ENCODE measurements around the gene ELP2. TPM values are rescaled to one million over a fixed set of nuclear protein-coding genes. Genes with fewer than 3 reads are reported as not detected.

ELP2 gene
- total RNA-seq, 1 experiment from 2014 or later: 96.5 TPM

DNA sequence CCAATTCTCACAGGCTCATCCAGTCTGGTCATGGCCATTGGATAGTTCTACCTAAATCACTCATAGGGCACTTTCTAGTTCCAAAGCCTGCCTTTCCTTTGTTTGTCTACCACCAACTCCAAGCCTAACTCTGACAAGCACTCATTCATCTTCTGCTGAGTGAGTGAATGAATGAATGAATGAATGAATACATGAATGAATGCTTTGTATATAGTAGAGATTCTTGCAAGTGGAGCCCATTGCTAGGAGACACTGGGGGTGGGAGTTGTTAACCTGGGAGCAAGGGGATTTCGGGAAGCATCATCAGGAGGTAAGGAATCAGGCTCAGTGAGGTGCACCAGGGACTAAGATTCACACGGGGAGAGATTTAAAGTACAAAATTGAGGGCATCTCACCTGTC, 54.3 kb downstream of the ELP2 start:
- no peaks in the 10 kb centered on the region for H3K9me3 ChIP-seq (ENCODE audit: low read depth, low read length, poor library complexity, severe bottlenecking)
- BruUV-seq (replicated peaks): no TSS peak
- CTCF ChIA-PET: no interaction called here
- peaks cover 19% of the 10 kb centered on the region for H3K27me3 ChIP-seq (replicated peaks; ENCODE audit: insufficient read depth, low read depth, low read length, poor library complexity)
- peaks cover 5% of the 10 kb centered on the region for H3K4me1 ChIP-seq (ENCODE audit: insufficient read depth, low read length, poor library complexity, severe bottlenecking)
- DNase-seq (ENCODE audit: low spot score): no peak
- H3K27ac ChIP-seq (ENCODE audit: low read depth, low read length, poor library complexity, severe bottlenecking): no peak overlapping the region
- POLR2A ChIA-PET (ENCODE audit: low non-redundant PET): no interaction called here
- no peak overlapping the region for H3K4me3 ChIP-seq (ENCODE audit: low read depth, low read length, poor library complexity, severe bottlenecking)
- H3K36me3 ChIP-seq (ENCODE audit: insufficient read depth, low read length, poor library complexity, severe bottlenecking): no peaks in the 10 kb centered on the region
- intact Hi-C loops (cut with micrococcal nuclease; ENCODE audit: unreplicated experiment): no loop called here
- TF ChIP-seq, protein P1, sequence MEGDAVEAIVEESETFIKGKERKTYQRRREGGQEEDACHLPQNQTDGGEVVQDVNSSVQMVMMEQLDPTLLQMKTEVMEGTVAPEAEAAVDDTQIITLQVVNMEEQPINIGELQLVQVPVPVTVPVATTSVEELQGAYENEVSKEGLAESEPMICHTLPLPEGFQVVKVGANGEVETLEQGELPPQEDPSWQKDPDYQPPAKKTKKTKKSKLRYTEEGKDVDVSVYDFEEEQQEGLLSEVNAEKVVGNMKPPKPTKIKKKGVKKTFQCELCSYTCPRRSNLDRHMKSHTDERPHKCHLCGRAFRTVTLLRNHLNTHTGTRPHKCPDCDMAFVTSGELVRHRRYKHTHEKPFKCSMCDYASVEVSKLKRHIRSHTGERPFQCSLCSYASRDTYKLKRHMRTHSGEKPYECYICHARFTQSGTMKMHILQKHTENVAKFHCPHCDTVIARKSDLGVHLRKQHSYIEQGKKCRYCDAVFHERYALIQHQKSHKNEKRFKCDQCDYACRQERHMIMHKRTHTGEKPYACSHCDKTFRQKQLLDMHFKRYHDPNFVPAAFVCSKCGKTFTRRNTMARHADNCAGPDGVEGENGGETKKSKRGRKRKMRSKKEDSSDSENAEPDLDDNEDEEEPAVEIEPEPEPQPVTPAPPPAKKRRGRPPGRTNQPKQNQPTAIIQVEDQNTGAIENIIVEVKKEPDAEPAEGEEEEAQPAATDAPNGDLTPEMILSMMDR (conservative IDR thresholded peaks at IDR 0.05; ENCODE audit: low read depth, low read length): no peak
- no peak for TF ChIP-seq EZH2 (IDR thresholded peaks at IDR 0.05; ENCODE audit: borderline replicate concordance, low read depth, low read length, poor library complexity, severe bottlenecking)

- Histone ChIP-seq H3K4me1 (ENCODE audit: insufficient read depth, low read length, poor library complexity, severe bottlenecking) (peaks cover 5% of the 10 kb centered on the region), H3K9me3 (ENCODE audit: low read depth, low read length, poor library complexity, severe bottlenecking) (no peaks in the 10 kb centered on the region), H3K4me3 (ENCODE audit: low read depth, low read length, poor library complexity, severe bottlenecking) (no peak overlapping the region), H3K27ac (ENCODE audit: low read depth, low read length, poor library complexity, severe bottlenecking) (no peak overlapping the region), H3K36me3 (ENCODE audit: insufficient read depth, low read length, poor library complexity, severe bottlenecking) (no peaks in the 10 kb centered on the region), H3K27me3 (replicated peaks; ENCODE audit: insufficient read depth, low read depth, low read length, poor library complexity) (peaks cover 22% of the 10 kb centered on the region)
- ChIA-PET POLR2A (ENCODE audit: low non-redundant PET) (no interaction called here), CTCF (no interaction called here)
- no peak for DNase-seq (ENCODE audit: low spot score)
- intact Hi-C loops (cut with micrococcal nuclease; ENCODE audit: unreplicated experiment): no loop called here
- no peak for TF ChIP-seq EZH2 (IDR thresholded peaks at IDR 0.05; ENCODE audit: borderline replicate concordance, low read depth, low read length, poor library complexity, severe bottlenecking)
- TF ChIP-seq, protein P1 (conservative IDR thresholded peaks at IDR 0.05; ENCODE audit: low read depth, low read length): no peak
- no TSS peak for BruUV-seq (replicated peaks)
These were observed 55.5 kb downstream of the ELP2 start for GRCh38 chr18:36185157-36185556.

DNA sequence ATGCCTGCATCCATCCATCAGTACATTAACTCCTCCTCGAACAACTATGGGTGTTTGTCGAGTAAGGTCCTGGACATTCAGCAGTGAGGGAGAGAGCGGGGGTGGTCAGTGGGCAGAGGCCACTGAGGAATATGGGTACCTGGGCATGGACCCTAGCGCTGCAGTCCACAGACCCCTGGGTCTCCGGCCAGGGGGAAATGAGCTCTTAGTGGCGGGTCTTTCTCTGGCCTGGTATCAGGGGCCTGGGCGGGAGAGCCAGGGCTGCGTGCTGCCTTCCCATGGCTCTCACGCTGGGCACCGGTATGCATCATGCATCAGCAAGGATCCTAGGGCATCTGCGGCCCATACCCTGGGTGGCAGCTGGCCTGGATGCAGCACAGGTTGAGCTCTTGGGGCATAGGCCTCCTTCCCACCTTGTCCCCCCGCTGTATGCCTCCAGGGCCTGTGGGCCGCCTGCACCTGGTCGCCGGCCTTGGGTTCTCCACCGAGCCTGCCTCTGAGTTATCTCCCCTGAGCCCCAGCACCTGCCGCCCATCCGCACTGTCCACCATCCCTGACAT, 56.3 kb downstream of the ELP2 start:
- H3K27ac ChIP-seq (ENCODE audit: low read depth, low read length, poor library complexity, severe bottlenecking): no peak overlapping the region
- CTCF ChIA-PET: no interaction called here
- no peaks in the 10 kb centered on the region for H3K36me3 ChIP-seq (ENCODE audit: insufficient read depth, low read length, poor library complexity, severe bottlenecking)
- no peak overlapping the region for H3K4me3 ChIP-seq (ENCODE audit: low read depth, low read length, poor library complexity, severe bottlenecking)
- no peak for TF ChIP-seq EZH2 (IDR thresholded peaks at IDR 0.05; ENCODE audit: borderline replicate concordance, low read depth, low read length, poor library complexity, severe bottlenecking)
- TF ChIP-seq, protein P1 (conservative IDR thresholded peaks at IDR 0.05; ENCODE audit: low read depth, low read length): no peak
- no TSS peak for BruUV-seq (replicated peaks)
- POLR2A ChIA-PET (ENCODE audit: low non-redundant PET): interaction anchor here (0.6 kb wide), 2 partner anchors 25 to 234 kb away, joined by 3 to 7 read pairs; no protein-coding TSS in a partner anchor
- peaks cover 22% of the 10 kb centered on the region for H3K27me3 ChIP-seq (replicated peaks; ENCODE audit: insufficient read depth, low read depth, low read length, poor library complexity)
- H3K9me3 ChIP-seq (ENCODE audit: low read depth, low read length, poor library complexity, severe bottlenecking): no peaks in the 10 kb centered on the region
- peaks cover 5% of the 10 kb centered on the region for H3K4me1 ChIP-seq (ENCODE audit: insufficient read depth, low read length, poor library complexity, severe bottlenecking)
- intact Hi-C loops (cut with micrococcal nuclease; ENCODE audit: unreplicated experiment): no loop called here
- no peak for DNase-seq (ENCODE audit: low spot score)

All from A673 (cell line).